IPS-18a (cell line): ENCODE data around the gene GRIN2A.

ENCODE experiments used
- H3K27ac ChIP-seq: one replicate; pipeline ENCODE4 v1.5.1; 2013; ENCODE audit warnings: low read length
- H3K27me3 ChIP-seq: one replicate; pipeline ENCODE4 v1.6.1; 2013; ENCODE audit warnings: mild to moderate bottlenecking, low read length; ENCODE audit not compliant: control insufficient read depth, insufficient read depth
- H3K36me3 ChIP-seq: one replicate; pipeline ENCODE4 v1.6.1; 2013; ENCODE audit warnings: low read depth, low read length; ENCODE audit not compliant: control insufficient read depth
- H3K4me1 ChIP-seq: one replicate; pipeline ENCODE4 v1.6.1; 2013; ENCODE audit warnings: low read depth, low read length; ENCODE audit not compliant: control insufficient read depth
- H3K4me3 ChIP-seq: one replicate; pipeline ENCODE4 v1.5.1; 2013; ENCODE audit warnings: low read length
- H3K9ac ChIP-seq: one replicate; pipeline ENCODE4 v1.6.1; 2013; ENCODE audit warnings: mild to moderate bottlenecking, low read length, moderate library complexity
- H3K9me3 ChIP-seq: one replicate; pipeline ENCODE4 v1.6.1; 2013; ENCODE audit warnings: low read depth, low read length; ENCODE audit not compliant: control insufficient read depth

Gene GRIN2A

DNA sequence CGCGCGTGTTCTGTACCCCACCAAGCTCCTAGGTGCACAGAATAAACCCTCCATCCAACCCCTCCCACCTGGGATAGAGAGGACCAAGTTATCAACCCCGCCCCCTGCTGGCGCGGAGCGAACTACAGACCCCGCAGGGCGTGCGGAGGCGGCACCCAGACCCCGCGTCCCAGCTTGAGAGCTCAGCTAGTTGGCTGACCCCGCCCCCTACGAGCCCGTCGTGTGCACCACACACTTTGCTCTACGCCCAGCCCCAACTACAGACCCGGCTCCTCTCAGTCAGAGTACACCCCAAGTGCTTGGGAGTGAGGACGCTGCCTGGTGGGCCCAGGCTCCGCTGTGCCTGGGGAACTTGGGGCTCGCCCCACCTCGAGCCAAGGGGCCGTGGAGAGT is 1.5 kb downstream of the GRIN2A start:
- H3K36me3 ChIP-seq = no peaks in the 10 kb centered on the region
- no peak overlapping the region for H3K27ac ChIP-seq
- peak overlapping the region; percentile 72 for H3K4me3 ChIP-seq
- no peaks in the 10 kb centered on the region for H3K4me1 ChIP-seq
- H3K9ac ChIP-seq = no peak overlapping the region
- no peaks in the 10 kb centered on the region for H3K9me3 ChIP-seq
- H3K27me3 ChIP-seq = peaks cover 72% of the 10 kb centered on the region

GRCh38 chr16:10180042-10180770 is 2.0 kb downstream of the GRIN2A start:
- H3K27me3 ChIP-seq = peaks cover 66% of the 10 kb centered on the region
- peak overlapping the region; percentile 72 for H3K4me3 ChIP-seq
- no peaks in the 10 kb centered on the region for H3K4me1 ChIP-seq
- H3K9ac ChIP-seq = no peak overlapping the region
- H3K27ac ChIP-seq = no peak overlapping the region
- no peaks in the 10 kb centered on the region for H3K9me3 ChIP-seq
- no peaks in the 10 kb centered on the region for H3K36me3 ChIP-seq

GRCh38 chr16:10178526-10178925 is 3.7 kb downstream of the GRIN2A start:
- Histone ChIP-seq H3K9me3 (no peaks in the 10 kb centered on the region), H3K27me3 (peaks cover 49% of the 10 kb centered on the region), H3K9ac (no peak overlapping the region), H3K4me1 (no peaks in the 10 kb centered on the region), H3K36me3 (no peaks in the 10 kb centered on the region), H3K4me3 (no peak overlapping the region), H3K27ac (no peak overlapping the region)

DNA sequence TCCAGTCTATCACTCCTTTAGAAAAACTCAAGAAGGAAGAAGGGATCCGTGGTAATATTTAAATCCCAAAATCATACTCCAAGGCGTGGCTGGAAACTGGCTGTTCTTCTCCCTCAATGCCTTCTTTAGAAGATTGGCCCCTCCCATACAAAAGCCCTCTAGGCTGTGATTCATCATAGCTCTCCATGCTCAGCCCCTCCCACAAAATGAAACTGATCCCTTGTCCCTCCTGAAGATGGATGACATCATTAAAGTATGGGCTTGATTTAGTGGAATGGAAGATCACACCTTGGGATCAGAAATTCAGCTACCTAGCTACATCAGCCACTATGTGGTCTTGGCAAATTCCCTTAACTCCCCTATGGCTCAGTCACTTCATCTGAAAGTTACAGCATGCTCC is 4.1 kb downstream of the GRIN2A start:
- Histone ChIP-seq H3K27ac (no peak overlapping the region), H3K27me3 (peaks cover 45% of the 10 kb centered on the region), H3K4me3 (no peak overlapping the region), H3K4me1 (no peaks in the 10 kb centered on the region), H3K9ac (no peak overlapping the region), H3K9me3 (no peaks in the 10 kb centered on the region), H3K36me3 (no peaks in the 10 kb centered on the region)

DNA sequence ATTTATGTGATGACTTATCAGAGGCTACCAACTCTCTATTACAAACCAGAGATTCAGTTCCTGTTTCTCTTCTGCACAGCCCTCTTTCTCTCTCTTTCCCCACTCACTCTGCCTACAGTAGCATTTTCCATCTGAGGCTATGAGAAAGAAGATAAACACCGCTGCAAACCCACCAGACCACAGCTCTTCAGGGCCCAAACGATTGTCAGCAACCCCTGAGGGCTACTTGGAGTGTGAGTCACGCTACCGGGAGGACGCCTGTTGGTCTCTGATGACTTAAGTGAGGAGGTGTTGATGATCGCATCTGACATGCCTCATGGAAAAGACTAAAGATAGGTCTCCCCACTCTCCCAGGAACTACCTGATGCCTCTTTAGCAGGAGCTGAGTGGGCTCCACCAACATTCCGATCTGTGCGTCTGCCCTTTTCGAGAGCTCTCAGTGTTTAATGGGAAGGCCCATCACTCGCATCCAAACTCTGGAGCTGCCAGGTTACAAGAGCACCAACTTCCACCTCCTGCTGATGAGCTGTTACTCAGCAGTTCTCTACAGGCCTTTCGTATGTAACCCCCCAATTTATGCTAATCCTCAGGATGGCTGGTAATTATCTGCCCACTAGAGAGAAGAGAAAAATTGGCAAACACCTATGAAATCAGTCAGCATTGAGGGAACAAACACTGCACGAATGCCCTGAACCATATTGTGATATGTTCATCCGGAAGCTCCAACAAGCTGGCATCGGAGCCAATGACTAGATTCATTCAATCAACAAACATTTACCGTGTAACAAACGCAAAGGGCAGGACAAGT is 9.2 kb downstream of the GRIN2A start:
- Histone ChIP-seq H3K4me3 (no peak overlapping the region), H3K27ac (no peak overlapping the region), H3K4me1 (no peaks in the 10 kb centered on the region), H3K36me3 (no peaks in the 10 kb centered on the region), H3K27me3 (peaks cover under 1% of the 10 kb centered on the region), H3K9me3 (no peaks in the 10 kb centered on the region), H3K9ac (no peak overlapping the region)

DNA sequence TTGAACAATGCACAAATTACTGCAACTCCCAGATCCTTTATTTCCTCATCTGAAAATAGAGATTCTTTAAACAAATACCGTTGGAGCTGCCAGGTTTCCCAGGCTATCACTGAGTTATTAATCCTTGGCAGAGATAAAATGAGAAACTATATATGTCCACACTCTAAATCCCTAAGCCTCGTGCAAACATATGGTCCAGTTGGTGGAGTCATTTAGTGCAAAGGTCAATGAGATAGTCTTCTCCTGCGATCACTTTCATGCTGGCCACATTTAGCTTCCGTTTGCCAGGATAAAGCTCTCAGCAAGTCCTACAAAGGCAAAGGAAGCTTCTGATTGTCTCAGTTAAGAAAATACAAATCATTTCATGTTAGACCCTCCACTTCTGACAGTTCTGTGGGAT is 11.0 kb downstream of the GRIN2A start:
- Histone ChIP-seq H3K36me3 (no peaks in the 10 kb centered on the region), H3K4me3 (no peak overlapping the region), H3K27ac (no peak overlapping the region), H3K4me1 (no peaks in the 10 kb centered on the region), H3K27me3 (no peaks in the 10 kb centered on the region), H3K9me3 (no peaks in the 10 kb centered on the region), H3K9ac (no peak overlapping the region)

DNA sequence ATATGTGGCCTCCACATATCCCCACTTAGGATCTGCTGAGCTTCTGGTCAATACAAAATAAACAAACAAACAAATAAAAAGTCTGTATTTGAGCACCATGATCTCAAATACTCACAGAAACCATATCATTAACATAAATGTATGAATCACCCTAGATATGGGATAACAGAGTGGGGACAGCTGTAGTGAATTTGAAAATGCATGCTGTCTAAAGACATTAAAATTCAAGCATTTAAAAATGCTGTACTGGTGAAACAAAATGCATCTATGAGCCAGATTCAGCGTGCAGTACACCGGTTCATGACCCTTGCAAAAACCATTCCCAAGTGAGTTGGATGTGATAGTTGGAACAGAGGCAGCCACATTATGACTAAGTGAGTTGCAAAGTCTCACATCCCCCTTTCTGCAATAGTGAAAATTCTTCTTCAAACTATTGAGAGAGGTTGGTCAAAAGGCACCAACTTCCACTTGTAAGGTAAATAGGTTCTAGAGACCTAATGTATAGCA is 12.3 kb downstream of the GRIN2A start:
- Histone ChIP-seq H3K4me1 (no peaks in the 10 kb centered on the region), H3K9me3 (no peaks in the 10 kb centered on the region), H3K27ac (no peak overlapping the region), H3K9ac (no peak overlapping the region), H3K36me3 (no peaks in the 10 kb centered on the region), H3K4me3 (no peak overlapping the region), H3K27me3 (no peaks in the 10 kb centered on the region)

GRCh38 chr16:10169031-10169430 is 13.2 kb downstream of the GRIN2A start:
- H3K4me1 ChIP-seq = no peaks in the 10 kb centered on the region
- H3K36me3 ChIP-seq = no peaks in the 10 kb centered on the region
- H3K4me3 ChIP-seq = no peak overlapping the region
- no peak overlapping the region for H3K27ac ChIP-seq
- no peaks in the 10 kb centered on the region for H3K9me3 ChIP-seq
- no peaks in the 10 kb centered on the region for H3K27me3 ChIP-seq
- H3K9ac ChIP-seq = no peak overlapping the region

- Histone ChIP-seq H3K27ac (no peak overlapping the region), H3K9me3 (no peaks in the 10 kb centered on the region), H3K4me1 (no peaks in the 10 kb centered on the region), H3K36me3 (no peaks in the 10 kb centered on the region), H3K4me3 (no peak overlapping the region), H3K27me3 (no peaks in the 10 kb centered on the region), H3K9ac (no peak overlapping the region)
These were observed 14.0 kb downstream of the GRIN2A start for GRCh38 chr16:10168258-10168657.

DNA sequence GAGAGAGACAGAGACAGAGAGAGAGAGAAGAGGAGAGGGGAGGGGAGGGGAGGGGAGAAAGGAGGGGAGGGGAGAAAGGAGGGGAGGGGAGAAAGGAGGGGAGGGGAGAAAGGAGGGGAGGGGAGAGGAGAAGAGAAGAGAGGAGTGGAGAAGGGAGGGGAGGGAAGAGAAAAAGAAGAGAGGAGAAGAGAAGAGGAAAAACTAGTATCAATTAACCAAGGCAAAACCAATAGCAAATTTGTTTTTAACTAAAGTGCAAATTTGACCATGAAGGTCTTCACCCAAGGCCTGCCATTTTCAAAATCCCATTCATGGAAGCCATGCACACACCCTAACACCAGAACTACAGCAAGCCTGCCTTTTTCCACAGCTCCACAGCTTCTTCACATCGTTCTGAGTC is 16.6 kb downstream of the GRIN2A start:
- Histone ChIP-seq H3K9me3 (no peaks in the 10 kb centered on the region), H3K4me1 (no peaks in the 10 kb centered on the region), H3K27ac (no peak overlapping the region), H3K9ac (no peak overlapping the region), H3K36me3 (no peaks in the 10 kb centered on the region), H3K27me3 (no peaks in the 10 kb centered on the region), H3K4me3 (no peak overlapping the region)

GRCh38 chr16:10162981-10163380 is 19.2 kb downstream of the GRIN2A start:
- Histone ChIP-seq H3K36me3 (no peaks in the 10 kb centered on the region), H3K27me3 (no peaks in the 10 kb centered on the region), H3K4me3 (no peak overlapping the region), H3K9me3 (no peaks in the 10 kb centered on the region), H3K4me1 (no peaks in the 10 kb centered on the region), H3K9ac (no peak overlapping the region), H3K27ac (no peak overlapping the region)

GRCh38 chr16:10156099-10156498 is 26.1 kb downstream of the GRIN2A start:
- H3K27ac ChIP-seq = no peak overlapping the region
- no peaks in the 10 kb centered on the region for H3K4me1 ChIP-seq
- no peak overlapping the region for H3K9ac ChIP-seq
- H3K27me3 ChIP-seq = no peaks in the 10 kb centered on the region
- H3K4me3 ChIP-seq = no peak overlapping the region
- no peaks in the 10 kb centered on the region for H3K9me3 ChIP-seq
- no peaks in the 10 kb centered on the region for H3K36me3 ChIP-seq
